Measurements from ENCODE around the gene TRIM14. TPM values are rescaled to one million over a fixed set of nuclear protein-coding genes. Genes with fewer than 3 reads are reported as not detected.

The TRIM14 gene
- total RNA-seq, 2 experiments from 2014 or later, result 99.4 to 101 TPM

DNA sequence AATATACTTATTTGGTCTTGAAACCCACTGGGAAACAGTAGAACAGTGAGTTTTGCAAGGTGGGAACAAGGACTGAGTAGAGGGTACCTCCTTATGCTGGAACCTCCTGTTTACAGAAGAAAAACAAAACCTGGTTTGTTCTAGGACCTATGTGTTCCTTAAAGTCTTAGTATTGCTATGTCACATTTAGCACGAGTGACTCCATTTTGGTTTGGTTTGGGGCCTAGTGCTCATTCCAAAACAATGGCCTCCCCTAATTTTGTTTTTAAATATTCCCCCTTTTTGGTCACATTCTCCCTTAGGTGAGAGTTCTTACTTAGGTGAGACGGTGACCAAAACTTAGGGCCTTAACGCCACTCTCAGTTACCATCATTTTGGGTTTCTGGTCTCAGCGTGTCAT is 68.7 kb downstream of the TRIM14 start:
- H3K27ac Mint-ChIP-seq, result no peak overlapping the region
- ChIA-PET POLR2A (interaction anchor here (1.6 kb wide), 1 partner anchor 205 kb away, joined by 8 read pairs; the partner anchor contains the start of gene TBC1D2), CTCF (no interaction called here)
- no peaks in the 10 kb centered on the region for H3K27me3 Mint-ChIP-seq
- H3K36me3 Mint-ChIP-seq (ENCODE audit: low read depth), result peaks cover 18% of the 10 kb centered on the region
- H3K9me3 Mint-ChIP-seq, result no peaks in the 10 kb centered on the region
- H3K4me1 Mint-ChIP-seq, result peaks cover 60% of the 10 kb centered on the region
- H3K4me3 Mint-ChIP-seq, result no peak overlapping the region
- no peak for DNase-seq

DNA sequence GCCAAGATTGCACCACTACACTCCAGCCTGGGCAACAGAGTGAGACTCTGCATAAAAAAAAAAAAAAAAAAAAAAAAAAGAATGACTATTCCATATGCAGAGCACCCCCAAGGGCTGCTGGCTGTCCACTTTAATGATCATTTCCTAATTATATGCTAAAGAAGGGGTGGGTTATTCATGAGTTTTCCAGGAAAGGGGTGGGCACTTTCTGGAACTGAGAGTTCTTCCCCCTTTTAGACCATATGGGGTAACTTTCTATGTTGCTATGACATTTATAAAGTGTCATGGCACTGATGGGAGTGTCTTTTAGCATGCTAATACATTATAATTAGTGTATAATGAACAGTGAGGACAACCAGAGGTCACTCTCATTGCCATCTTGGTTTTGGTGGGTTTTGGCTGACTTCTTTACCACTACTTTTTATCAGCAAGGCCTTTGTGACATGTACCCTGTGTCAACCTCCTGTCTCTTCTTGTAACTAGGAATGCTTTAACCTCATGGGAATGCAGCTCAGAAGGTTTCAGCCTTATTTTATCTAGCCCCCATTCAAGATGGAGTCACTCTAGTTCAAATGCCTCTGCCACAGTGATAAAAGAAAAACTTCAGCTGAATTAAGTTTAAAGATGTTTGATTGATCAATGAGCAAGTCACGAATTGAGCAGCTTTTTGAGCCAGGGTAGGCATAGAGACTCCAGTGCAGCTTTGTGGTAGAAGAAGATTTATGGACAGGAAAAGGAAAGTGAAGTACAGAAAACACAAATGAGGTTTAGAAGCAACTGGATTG is 69.5 kb downstream of the TRIM14 start:
- Mint-ChIP-seq H3K4me1 (peaks cover 62% of the 10 kb centered on the region), H3K27ac (no peak overlapping the region), H3K4me3 (no peak overlapping the region), H3K9me3 (peaks cover 4% of the 10 kb centered on the region), H3K27me3 (no peaks in the 10 kb centered on the region), H3K36me3 (ENCODE audit: low read depth) (peaks cover 21% of the 10 kb centered on the region)
- DNase-seq, result no peak
- CTCF ChIA-PET, result interaction anchor here (1.1 to 5.0 kb wide), 2 partner anchors 7 to 149 kb away, joined by 3 to 48 read pairs; partner anchors contain the start of gene NANS
- POLR2A ChIA-PET, result interaction anchor here (0.7 to 1.6 kb wide), 3 partner anchors 9 to 206 kb away, joined by 3 to 8 read pairs (median 5); partner anchors contain the start of genes ANP32B and TBC1D2

DNA sequence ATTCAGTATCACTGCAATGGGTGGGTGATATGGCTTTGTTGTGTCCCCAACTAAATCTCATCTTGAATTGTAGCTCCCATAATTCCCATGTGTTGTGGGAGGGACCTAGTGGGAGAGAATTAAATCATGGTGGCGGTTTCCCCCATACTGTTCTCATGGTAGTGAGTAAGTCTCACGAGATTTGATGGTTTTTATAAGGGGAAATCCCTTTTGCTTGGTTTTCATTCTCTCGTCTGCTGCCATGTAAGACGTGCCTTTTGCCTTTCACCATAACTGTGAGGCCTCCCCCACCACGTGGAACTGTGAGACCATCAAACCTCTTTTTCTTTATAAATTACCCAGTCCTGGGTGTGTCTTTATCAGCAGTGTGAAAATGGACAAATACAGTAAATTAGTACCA is 72.0 kb downstream of the TRIM14 start:
- H3K9me3 Mint-ChIP-seq, result peaks cover 4% of the 10 kb centered on the region
- DNase-seq, result no peak
- ChIA-PET CTCF (interaction anchor here (0.8 to 5.0 kb wide), 5 partner anchors 9 to 125 kb away, joined by 3 to 48 read pairs (median 4); partner anchors contain the start of genes NANS and TRMO), POLR2A (interaction anchor here (1.6 to 5.4 kb wide), 4 partner anchors 9 to 209 kb away, joined by 3 to 66 read pairs (median 38); partner anchors contain the start of genes NANS, TBC1D2 and TRMO)
- no peak overlapping the region for H3K27ac Mint-ChIP-seq
- peaks cover 60% of the 10 kb centered on the region for H3K4me1 Mint-ChIP-seq
- H3K27me3 Mint-ChIP-seq, result no peaks in the 10 kb centered on the region
- peaks cover 16% of the 10 kb centered on the region for H3K36me3 Mint-ChIP-seq (ENCODE audit: low read depth)
- H3K4me3 Mint-ChIP-seq, result no peak overlapping the region

DNA sequence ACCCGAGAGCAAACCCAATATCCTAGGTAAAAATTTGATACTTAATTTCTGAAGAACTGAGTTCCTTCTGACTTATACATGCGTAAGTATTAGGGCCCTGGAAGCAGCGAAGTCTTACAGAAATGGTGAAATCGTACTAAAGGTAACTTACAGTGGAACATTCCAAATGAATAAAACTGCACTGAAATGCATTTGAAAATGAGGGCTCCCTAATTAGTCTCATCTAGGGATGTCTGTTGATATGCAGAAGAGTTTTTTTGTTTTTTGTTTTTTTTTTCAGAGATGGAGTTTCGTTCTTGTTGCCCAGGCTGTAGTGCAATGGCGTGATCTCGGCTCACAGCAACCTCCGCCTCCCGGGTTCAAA is 72.9 kb downstream of the TRIM14 start:
- Mint-ChIP-seq H3K36me3 (ENCODE audit: low read depth) (peaks cover 16% of the 10 kb centered on the region), H3K9me3 (peaks cover 4% of the 10 kb centered on the region), H3K4me3 (peak overlapping the region; percentile 79), H3K27me3 (no peaks in the 10 kb centered on the region), H3K27ac (peak overlapping the region; percentile 82), H3K4me1 (peaks cover 51% of the 10 kb centered on the region)
- ChIA-PET POLR2A (interaction anchor here (1.0 to 5.4 kb wide), 12 partner anchors 10 to 210 kb away, joined by 3 to 66 read pairs (median 4); partner anchors contain the start of genes ANP32B, NANS, TBC1D2 and TRIM14), CTCF (interaction anchor here (0.8 to 5.0 kb wide), 9 partner anchors 9 to 218 kb away, joined by 3 to 48 read pairs (median 4); partner anchors contain the start of genes NANS and TRMO)
- DNase-seq, result no peak

DNA sequence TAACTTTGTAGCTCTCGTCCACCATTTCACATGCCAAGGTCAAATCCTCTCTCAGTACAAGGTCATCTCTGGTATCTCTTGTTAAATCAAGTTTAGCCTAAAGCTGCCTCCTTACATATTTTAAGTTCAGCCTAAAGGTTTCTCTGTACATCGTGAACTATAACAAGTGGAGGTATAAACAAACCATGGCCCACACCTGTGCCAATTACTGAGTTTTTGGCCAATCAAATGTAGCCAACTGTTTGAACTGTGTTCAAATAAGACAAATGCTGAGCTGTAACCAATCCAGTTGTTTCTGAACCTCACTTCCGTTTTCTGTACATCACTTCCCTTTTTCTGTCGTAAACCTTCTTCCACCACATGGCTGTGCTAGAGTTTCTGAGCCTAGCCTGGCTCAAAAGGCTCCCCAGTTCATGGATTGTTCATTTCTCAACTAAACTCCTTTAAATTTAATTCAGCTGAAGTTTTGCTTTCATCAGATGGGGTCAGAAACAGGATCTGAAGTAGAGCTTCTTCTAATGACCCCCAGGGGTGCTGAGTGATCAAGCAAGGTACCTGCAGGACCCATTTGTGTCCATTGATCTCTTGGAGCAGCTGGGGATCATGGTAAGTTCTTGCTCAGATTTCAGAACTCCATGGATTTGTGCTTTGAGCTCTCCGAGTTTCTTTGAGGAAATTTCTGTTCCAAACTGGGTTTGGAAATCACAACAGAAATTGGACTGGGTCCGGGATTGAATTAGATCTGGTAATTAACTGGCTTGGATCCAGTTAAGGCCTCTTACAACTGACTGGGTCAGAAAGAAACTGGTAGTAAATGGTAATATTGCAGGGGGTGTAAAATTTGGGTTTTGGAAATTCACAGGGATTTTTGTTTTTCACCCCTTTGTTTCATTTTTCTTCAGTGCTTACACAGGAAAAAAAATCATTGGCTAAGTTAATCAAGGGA is 73.5 kb downstream of the TRIM14 start:
- peaks cover 16% of the 10 kb centered on the region for H3K36me3 Mint-ChIP-seq (ENCODE audit: low read depth)
- peaks cover 4% of the 10 kb centered on the region for H3K9me3 Mint-ChIP-seq
- peak; percentile 44 for DNase-seq
- ChIA-PET CTCF (interaction anchor here (0.8 to 5.0 kb wide), 13 partner anchors 9 to 218 kb away, joined by 3 to 48 read pairs (median 3); partner anchors contain the start of genes NANS, TBC1D2, TRIM14 and TRMO), POLR2A (interaction anchor here (1.0 to 5.4 kb wide), 16 partner anchors 11 to 211 kb away, joined by 3 to 66 read pairs (median 4); partner anchors contain the start of genes ANP32B, NANS, TBC1D2 and TRIM14)
- H3K27me3 Mint-ChIP-seq, result no peaks in the 10 kb centered on the region
- H3K4me1 Mint-ChIP-seq, result peaks cover 49% of the 10 kb centered on the region
- H3K27ac Mint-ChIP-seq, result peak overlapping the region; percentile 82
- peak overlapping the region; percentile 79 for H3K4me3 Mint-ChIP-seq

DNA sequence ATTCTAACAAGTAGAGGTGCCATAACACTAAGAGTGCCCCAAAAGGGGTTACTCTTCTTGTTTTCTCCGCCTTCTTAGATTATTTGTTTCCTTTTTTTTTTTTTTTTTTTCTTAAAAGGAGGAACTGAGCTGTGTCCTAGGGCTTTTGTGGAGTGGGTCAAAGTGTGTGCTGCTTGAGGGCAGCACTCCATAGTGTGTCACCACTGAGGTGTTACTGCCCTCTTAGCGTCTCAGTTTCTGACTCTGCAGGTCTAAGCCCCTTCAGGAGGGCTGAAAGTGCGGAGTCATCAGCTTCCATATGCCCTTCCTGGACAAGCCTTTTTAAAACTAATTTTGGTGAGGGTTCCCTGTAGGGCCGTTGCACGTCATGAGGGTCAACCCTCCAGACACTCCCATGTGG is 75.1 kb downstream of the TRIM14 start:
- Mint-ChIP-seq H3K36me3 (ENCODE audit: low read depth) (peaks cover 16% of the 10 kb centered on the region), H3K27ac (no peak overlapping the region), H3K27me3 (peaks cover 11% of the 10 kb centered on the region), H3K4me1 (peaks cover 51% of the 10 kb centered on the region), H3K9me3 (peaks cover 4% of the 10 kb centered on the region), H3K4me3 (no peak overlapping the region)
- POLR2A ChIA-PET, result interaction anchor here (3.7 to 5.4 kb wide), 4 partner anchors 12 to 212 kb away, joined by 32 to 66 read pairs (median 40); partner anchors contain the start of genes ANP32B, NANS, TBC1D2 and TRMO
- no peak for DNase-seq
- CTCF ChIA-PET, result interaction anchor here (0.6 to 3.1 kb wide), 3 partner anchors 9 to 121 kb away, joined by 5 to 25 read pairs (median 5); partner anchors contain the start of gene TRMO

DNA sequence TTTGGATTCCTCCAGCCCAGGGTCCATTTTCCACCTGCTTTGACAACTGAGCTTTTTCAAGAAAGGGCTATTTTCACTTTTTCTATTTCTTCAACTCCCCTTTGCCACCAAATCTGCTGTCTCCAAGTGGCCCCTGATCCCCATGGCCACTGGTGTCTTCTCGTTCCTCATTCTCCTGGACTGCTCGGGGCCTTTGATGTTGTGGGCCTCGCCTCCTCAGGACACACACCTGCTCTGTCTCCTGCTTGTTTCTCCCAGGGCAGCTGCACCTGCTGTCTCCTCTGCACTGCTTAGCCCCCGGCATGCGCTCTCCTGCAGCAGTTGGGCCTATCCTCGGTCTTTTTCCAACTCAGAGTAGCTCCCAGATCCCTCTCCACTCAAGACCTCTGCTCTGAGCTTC is 78.8 kb downstream of the TRIM14 start:
- Mint-ChIP-seq H3K4me3 (no peak overlapping the region), H3K4me1 (peaks cover 16% of the 10 kb centered on the region)

DNA sequence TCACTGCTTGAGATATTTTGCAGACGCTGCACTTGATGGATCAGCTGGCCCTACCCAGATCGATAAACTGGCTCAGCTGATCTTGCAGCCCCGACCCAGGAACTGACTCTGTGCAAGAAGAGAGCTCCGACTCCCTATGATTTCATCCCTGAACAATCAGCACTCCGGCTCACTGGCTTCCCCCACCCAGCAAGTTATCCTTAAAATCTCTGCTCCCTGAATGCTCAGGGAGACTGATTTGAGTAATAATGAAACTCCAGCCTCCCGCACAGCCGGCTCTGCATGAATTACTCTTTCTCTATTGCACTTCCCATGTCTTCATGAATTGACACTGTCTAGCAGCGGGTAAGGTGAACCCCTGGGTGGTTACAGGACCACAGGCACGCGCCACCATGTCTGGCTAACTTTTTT is 79.4 kb downstream of the TRIM14 start:
- H3K27me3 Mint-ChIP-seq, result peaks cover 11% of the 10 kb centered on the region
- no peaks in the 10 kb centered on the region for H3K36me3 Mint-ChIP-seq (ENCODE audit: low read depth)
- H3K27ac Mint-ChIP-seq, result no peak overlapping the region
- peaks cover 17% of the 10 kb centered on the region for H3K4me1 Mint-ChIP-seq
- H3K9me3 Mint-ChIP-seq, result no peaks in the 10 kb centered on the region
- CTCF ChIA-PET, result no interaction called here
- POLR2A ChIA-PET, result interaction anchor here (0.9 to 1.4 kb wide), 4 partner anchors 17 to 217 kb away, joined by 3 to 6 read pairs (median 4); partner anchors contain the start of genes NANS, TBC1D2 and TRMO
- DNase-seq, result no peak
- no peak overlapping the region for H3K4me3 Mint-ChIP-seq

More for the DNA sequence above, 78.8 kb downstream of the TRIM14 start:
- Mint-ChIP-seq H3K27ac (no peak overlapping the region), H3K9me3 (peaks cover 4% of the 10 kb centered on the region), H3K27me3 (peaks cover 11% of the 10 kb centered on the region), H3K36me3 (ENCODE audit: low read depth) (peaks cover 3% of the 10 kb centered on the region)
- POLR2A ChIA-PET, result interaction anchor here (1.4 kb wide), 1 partner anchor 118 kb away, joined by 4 read pairs; the partner anchor contains the start of gene TRMO
- DNase-seq, result no peak
- CTCF ChIA-PET, result interaction anchor here (0.7 to 1.5 kb wide), 3 partner anchors 14 to 117 kb away, joined by 4 to 6 read pairs (median 4); partner anchors contain the start of gene TRMO

DNA sequence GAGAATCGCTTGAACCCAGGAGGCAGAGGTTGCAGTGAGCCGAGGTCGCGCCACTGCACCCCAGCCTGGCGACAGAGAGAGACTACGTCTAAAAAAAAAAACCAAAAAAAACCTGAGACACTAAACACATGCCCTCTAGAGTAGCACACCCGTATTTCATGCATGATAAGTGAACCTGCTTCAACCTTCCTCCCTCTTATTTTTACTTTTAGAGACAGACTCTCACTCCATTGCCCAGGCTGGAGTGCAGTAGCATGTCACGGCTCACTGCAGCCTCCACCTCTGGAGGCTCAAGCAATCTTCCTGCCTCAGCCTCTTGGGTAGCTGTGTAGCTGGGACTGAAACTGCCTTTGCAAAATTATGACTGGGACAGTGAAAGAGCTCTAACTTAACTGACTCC is 80.1 kb downstream of the TRIM14 start:
- H3K4me1 Mint-ChIP-seq, result peaks cover 20% of the 10 kb centered on the region
- no peaks in the 10 kb centered on the region for H3K9me3 Mint-ChIP-seq
- POLR2A ChIA-PET, result interaction anchor here (0.9 to 1.2 kb wide), 3 partner anchors 18 to 218 kb away, joined by 3 to 6 read pairs (median 3); partner anchors contain the start of genes NANS and TBC1D2
- no peak for DNase-seq
- CTCF ChIA-PET, result no interaction called here
- H3K27ac Mint-ChIP-seq, result no peak overlapping the region
- H3K36me3 Mint-ChIP-seq (ENCODE audit: low read depth), result no peaks in the 10 kb centered on the region
- H3K4me3 Mint-ChIP-seq, result no peak overlapping the region
- peaks cover 11% of the 10 kb centered on the region for H3K27me3 Mint-ChIP-seq

DNA sequence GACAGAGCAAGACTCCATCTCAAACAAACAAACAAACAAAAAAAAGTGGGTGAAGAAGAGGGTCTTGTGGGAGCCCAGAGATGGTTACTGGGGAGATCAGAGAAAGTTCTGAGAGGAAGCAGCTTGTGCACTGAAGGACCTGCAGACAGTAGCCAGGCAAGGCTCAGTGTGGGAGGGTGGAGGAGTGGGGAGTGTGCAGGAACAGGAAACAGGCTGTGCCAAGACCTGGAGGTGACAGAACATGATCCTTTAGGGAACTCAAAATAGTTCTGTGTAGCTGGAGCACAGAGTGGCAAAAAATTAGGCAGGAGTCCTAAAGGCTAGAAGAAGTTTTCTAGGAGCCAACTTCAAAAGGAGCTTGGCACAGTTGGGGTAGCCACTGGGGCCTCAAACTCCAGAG is 81.7 kb downstream of the TRIM14 start:
- peaks cover 20% of the 10 kb centered on the region for H3K4me1 Mint-ChIP-seq
- no peak overlapping the region for H3K4me3 Mint-ChIP-seq
- POLR2A ChIA-PET, result interaction anchor here (0.7 to 0.9 kb wide), 2 partner anchors 19 to 55 kb away, joined by 3 read pairs; partner anchors contain the start of gene NANS
- peaks cover 11% of the 10 kb centered on the region for H3K27me3 Mint-ChIP-seq
- DNase-seq, result no peak
- no peaks in the 10 kb centered on the region for H3K36me3 Mint-ChIP-seq (ENCODE audit: low read depth)
- H3K27ac Mint-ChIP-seq, result no peak overlapping the region
- H3K9me3 Mint-ChIP-seq, result no peaks in the 10 kb centered on the region
- CTCF ChIA-PET, result interaction anchor here (1.0 to 2.0 kb wide), 6 partner anchors 8 to 219 kb away, joined by 3 to 16 read pairs (median 4); partner anchors contain the start of genes ANP32B and TRMO

DNA sequence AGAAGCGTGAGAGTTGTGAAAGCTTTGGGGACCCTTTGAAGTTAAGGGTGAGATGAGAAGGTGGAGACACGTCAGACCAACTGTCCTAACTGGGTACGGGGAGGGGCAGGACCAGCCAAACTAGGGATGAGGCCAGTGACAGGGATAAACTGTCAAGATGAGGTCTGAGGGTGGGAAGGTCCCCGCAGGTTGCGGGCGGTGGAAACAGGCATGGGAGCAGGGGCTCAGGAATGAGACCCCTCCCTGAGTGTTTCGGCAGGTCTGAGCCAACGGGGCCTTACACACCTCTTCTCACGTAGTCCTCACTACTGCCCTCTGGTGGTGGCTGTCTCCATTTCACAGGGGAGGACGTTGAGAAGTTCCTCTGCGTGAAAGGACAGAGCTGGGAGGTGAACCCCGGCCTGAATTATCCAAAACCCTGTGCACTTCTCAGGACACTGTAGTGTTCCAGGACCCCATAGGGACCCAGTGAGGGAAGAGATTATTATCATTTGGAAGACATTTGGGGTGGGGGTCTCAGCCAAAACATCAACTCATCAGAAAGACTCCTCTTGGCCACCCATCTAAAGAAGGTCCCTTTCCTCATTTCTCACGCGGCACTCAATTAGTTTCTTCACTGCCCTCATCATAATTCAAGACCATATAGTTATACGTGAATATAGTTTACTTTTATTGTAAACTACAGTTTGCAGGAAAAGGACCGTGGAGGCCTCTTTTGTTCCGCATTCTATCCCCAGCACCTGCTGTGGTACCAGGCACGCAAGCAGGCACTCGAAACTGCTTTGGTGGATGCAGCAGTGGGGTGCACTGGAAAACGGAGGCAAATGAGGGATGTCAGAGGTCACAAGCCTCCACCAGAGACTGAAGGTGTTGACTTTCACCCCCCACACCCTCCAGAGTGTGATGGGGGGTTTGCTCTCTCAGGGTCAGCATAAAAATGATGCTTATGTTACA is 84.2 kb downstream of the TRIM14 start:
- peak; percentile 91 for DNase-seq
- CTCF ChIA-PET, result interaction anchor here (0.6 to 4.0 kb wide), 30 partner anchors 10 to 375 kb away, joined by 3 to 46 read pairs (median 5); partner anchors contain the start of genes ANP32B, NANS, TBC1D2 and TRMO
- Mint-ChIP-seq H3K4me1 (peaks cover 13% of the 10 kb centered on the region), H3K4me3 (no peak overlapping the region), H3K36me3 (ENCODE audit: low read depth) (no peaks in the 10 kb centered on the region), H3K27ac (no peak overlapping the region), H3K27me3 (peaks cover 5% of the 10 kb centered on the region), H3K9me3 (no peaks in the 10 kb centered on the region)
- POLR2A ChIA-PET, result interaction anchor here (0.6 to 2.1 kb wide), 5 partner anchors 18 to 112 kb away, joined by 3 to 17 read pairs (median 6); partner anchors contain the start of genes ANP32B, NANS and TRMO
